NCI-H526 treated with DMSO at 0.1 percent for 48 hours (cell line): ENCODE data around the gene CIRBP.
"Not testable (repeated sequence)": the region's sequence is repeated elsewhere in the genome, so short reads cannot be mapped to it uniquely, and the experiment has no call there.

Experiments used
- DNase-seq: peaks from one replicate; lab custom pipeline; 2025; lab: John Stamatoyannopoulos, UW

Gene CIRBP

GRCh38 chr19:1291761-1292418 is 22.8 kb downstream of the CIRBP start:
- no peak for DNase-seq

- no peak for DNase-seq
Observed at GRCh38 chr19:1292419-1293151, 23.5 kb downstream of the CIRBP start.

GRCh38 chr19:1293782-1294604 is 24.9 kb downstream of the CIRBP start:
- no peak for DNase-seq

GRCh38 chr19:1294688-1295087 is 25.6 kb downstream of the CIRBP start:
- no peak for DNase-seq

GRCh38 chr19:1295169-1296012 is 26.3 kb downstream of the CIRBP start:
- no peak for DNase-seq

GRCh38 chr19:1296078-1296477 is 26.9 kb downstream of the CIRBP start:
- DNase-seq, result no peak

- DNase-seq, result no peak
Observed at GRCh38 chr19:1296575-1297271, 27.6 kb downstream of the CIRBP start.

- DNase-seq, result no peak
Observed at GRCh38 chr19:1298235-1298634, 29.1 kb downstream of the CIRBP start.

GRCh38 chr19:1299801-1300200 is 30.7 kb downstream of the CIRBP start:
- DNase-seq, result no peak

- no peak for DNase-seq
Observed at GRCh38 chr19:1300744-1301490, 31.8 kb downstream of the CIRBP start.

- DNase-seq, result no peak
Observed at GRCh38 chr19:1302533-1303239, 33.6 kb downstream of the CIRBP start.

- DNase-seq, result no peak
Observed at GRCh38 chr19:1304197-1304924, 35.2 kb downstream of the CIRBP start.

- DNase-seq, result not testable (repeated sequence)
Observed at GRCh38 chr19:1305354-1305753, 36.2 kb downstream of the CIRBP start.

- no peak for DNase-seq
Observed at GRCh38 chr19:1307320-1307719, 38.2 kb downstream of the CIRBP start.

GRCh38 chr19:1307755-1308303 is 38.7 kb downstream of the CIRBP start:
- DNase-seq, result no peak

- DNase-seq, result no peak
Observed at GRCh38 chr19:1308718-1309117, 39.6 kb downstream of the CIRBP start.

- no peak for DNase-seq
Observed at GRCh38 chr19:1309977-1310852, 41.1 kb downstream of the CIRBP start.

GRCh38 chr19:1310853-1311180 is 41.7 kb downstream of the CIRBP start:
- DNase-seq, result no peak
